GM19463 (cell line): Measurements from ENCODE around the gene TNIP3.
"Not testable (repeated sequence)": the region's sequence is repeated elsewhere in the genome, so short reads cannot be mapped to it uniquely, and the experiment has no call there.

Experiments
- ATAC-seq: cut with Tn5 transposase; IDR thresholded peaks from one replicate; pipeline ENCODE4 v1.9.1; 2021; ENCODE audit warnings: mild to moderate bottlenecking, moderate library complexity; ENCODE audit not compliant: unreplicated experiment

The TNIP3 gene

GRCh38 chr4:121164291-121164690 lies at the start of gene TNIP3:
TSS of gene TNIP3 (minus strand) at chr4:121164321. CDS start at chr4:121164125, 196 bp downstream.
- ATAC-seq: no peak

DNA sequence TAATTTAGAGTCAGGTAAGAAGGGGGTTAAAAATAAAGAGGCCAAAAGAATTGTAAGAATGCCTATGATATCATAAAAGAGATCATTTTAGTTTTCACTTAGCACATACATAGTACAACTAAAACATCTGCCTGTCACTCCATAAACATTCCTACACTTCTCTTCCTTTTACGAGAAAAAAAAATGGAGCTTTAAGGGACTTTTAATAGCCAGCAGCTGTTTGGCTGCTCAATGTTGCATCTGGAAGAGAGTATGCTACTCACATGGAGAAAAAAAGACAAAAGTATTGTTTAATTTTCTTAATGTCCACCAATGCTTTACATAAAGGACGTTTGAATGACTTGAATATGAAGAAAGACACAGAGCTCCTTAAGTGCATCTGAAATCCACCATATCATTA lies 48.7 kb upstream of the TNIP3 start:
- ATAC-seq: no peak

GRCh38 chr4:121209171-121209570 lies 45.0 kb upstream of the TNIP3 start:
- ATAC-seq: no peak

DNA sequence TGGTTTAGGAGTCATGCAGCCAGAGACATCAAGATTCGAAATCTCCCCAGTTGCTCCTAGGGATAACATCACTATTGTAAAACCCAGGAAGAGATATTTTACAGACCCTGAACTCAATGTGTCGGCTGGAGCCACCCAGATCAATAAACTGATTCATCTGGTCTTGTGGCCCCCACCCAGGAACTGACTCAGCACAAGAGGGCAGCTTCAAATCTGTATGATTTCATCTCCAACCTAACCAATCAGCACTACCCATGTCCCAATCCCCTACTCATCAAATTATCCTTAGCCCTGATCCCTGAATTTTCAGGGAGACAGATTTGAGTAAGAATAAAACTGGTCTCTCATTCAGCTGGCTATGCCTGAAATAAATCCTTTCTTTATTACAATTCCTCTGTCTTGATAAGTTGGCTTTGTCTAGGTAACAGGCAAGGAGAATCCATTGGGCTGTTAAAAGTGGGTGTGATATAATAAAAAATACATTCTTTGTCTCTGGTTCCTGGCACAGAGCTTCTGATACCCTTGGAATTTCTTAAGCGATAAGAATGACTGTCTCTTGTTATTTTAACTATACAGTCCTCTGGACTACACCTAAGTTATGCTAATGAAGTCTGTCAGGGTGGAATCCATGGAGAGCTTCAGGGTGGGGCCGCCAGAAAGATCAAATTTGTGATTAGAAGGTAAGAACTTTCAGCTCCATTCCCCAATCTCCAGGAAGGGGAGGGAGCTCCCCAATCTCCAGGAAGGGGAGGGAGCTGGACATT lies 44.3 kb upstream of the TNIP3 start:
- no peak for ATAC-seq

DNA sequence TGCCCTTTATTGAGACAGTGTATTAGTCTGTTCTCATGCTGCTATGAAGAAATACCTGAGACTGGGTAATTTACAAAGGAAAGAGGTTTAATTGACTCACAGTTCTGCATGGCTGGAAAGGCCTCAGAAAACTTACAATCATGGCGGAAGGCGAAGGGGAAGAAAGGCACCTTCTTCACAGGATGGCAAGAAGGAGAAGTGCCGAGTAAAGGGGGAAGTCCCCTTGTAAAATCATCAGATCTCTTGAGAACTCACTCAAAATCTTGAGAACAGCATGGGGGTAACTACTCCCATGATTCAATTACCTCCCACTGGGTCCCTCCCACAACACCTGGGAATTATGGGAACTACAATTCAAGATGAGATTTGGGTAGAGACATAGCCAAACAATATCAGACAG lies 41.7 kb upstream of the TNIP3 start:
- not testable (repeated sequence) for ATAC-seq

DNA sequence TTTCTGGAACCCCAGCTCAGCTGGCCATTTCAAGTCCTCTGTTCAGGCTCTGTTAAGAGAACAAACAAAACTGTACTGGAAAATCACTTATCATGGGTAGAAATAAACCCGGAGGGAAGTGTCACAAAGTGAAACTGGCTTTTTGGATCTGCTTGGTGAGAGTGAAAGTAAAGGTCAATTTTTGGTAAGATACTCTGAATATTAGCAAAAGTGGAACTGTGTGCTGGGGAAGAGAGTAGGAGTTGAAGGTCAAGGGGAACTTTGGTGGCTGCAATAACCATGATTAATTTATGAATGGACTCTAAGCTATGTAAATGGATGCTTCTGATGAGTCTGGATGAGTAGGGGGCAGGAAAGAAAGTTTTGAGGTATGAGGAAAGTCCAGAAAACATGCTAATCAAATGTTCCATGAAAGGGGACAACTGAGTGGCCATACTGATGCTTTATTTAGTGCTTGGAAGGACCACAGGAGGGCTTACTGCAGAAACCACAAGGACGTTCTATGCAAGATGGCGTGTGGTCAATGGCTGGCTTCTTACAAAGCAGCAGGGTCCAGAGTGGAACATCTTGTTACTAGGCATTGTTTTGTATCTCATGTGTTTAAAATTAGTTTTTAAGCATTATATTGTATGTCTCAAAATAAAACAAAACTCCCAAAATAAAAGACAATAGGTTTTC lies 36.8 kb upstream of the TNIP3 start:
- peak; percentile 66 for ATAC-seq

DNA sequence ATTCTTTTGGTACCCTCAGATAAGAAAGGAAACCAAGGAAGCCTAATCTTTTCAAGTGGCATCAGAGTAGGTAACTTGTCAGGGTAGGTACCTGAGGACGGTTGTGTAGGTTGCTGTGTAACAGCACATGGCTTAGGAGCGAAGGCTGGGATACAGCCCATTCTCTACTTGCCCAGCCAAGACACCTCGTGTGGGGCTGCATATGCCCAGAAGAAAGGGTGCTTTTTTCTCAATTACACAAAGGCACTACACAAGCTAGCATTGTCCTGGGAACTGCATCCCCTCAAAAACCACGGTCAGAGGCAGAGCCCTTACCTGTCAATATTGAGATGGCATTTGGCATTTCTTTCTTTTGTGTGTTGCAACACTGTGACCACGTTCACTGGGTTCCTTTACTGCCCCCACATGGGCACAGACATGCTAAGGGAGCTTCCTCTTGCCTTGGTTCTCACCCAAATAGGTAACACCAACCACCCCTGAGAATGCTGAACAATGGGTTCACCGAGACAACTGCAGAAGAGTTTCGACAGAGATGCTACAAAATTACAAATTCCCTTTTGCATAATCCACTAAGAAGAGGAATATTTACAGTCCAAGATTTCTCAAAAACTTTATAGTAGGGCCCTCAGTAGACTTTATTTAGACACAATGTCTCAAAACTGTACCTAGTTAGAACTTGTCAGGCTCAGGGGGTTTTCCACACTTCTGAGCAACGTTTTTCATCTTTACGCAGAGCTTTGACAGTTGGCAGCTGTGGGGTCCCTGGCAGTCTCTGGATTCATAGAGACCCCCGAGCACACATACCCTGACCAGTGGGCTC lies 35.8 kb upstream of the TNIP3 start:
- ATAC-seq: peak; percentile 73

DNA sequence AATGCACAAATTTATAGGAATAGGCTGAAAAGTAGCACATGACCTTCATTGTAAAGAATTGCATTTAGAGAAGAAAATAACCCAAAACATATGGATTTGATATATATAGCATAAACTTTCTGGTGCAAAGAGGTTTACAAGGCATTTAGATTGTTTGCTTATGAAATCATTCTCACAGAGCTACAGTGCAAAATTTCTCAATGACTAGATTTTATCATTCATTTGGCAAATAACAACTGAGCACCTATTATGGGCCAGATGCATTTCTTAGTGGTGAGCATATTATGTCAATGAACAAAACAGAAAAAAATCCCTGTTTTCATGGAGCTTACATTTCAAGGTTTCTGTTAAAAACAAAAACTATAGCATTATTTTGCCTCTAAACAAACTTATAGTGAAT lies 34.1 kb upstream of the TNIP3 start:
- no peak for ATAC-seq

DNA sequence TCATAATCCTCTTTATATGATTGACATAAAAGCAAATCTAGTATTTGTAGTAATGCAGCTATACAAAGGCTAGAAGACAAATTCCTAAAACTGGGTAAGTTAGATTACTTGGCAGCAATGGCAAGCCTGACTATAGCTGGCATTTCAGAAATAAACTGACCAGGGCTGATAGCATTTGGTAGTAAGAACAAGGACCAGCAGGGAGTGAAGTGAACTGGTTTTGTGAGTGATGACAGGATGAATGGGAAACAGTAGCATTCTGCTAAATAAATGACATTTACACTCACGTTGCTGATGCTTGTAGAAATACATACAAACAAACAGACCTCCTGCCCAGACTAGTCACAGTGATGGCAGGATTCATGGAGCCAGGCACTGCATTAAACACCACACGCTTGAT lies 31.5 kb upstream of the TNIP3 start:
- no peak for ATAC-seq

DNA sequence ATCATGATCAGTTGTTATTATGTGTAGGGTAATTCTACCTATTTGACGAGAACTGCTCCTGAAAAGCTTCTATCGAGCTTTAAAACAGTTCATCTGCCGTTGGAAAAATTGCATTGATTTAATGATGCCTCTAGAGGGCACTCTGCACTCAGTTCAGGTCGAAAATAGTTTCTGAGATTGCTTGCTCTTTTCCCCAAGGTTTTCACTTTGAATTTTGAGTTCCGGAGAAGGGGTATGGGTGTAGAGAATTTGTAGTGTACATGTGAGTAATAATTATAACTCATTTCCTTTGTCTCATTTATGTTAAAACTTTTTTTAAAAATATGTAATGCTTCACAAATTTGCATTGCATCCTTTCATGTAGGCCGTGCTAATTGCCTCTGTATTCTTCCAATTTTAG lies 28.4 kb upstream of the TNIP3 start:
- ATAC-seq: no peak

DNA sequence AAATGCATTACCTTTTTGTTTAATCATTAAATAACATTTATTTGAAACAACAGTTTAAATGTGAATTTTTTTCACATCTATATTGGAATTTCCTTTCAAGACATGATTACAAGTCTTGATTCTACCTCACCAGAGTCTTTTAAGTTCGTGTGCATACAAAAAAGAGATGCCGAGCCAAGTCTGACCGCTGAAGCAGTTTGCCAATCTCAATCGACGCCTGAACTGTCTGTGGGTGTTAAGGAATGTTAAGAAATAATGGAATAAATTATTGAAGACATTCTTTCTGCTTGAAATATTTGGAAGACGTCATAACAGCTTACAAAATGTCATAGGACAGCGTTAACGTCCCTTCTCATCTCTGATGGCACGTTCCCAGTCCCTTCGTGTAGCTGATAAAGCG lies 27.9 kb upstream of the TNIP3 start:
- no peak for ATAC-seq

GRCh38 chr4:121191361-121191760 lies 27.2 kb upstream of the TNIP3 start:
- no peak for ATAC-seq

DNA sequence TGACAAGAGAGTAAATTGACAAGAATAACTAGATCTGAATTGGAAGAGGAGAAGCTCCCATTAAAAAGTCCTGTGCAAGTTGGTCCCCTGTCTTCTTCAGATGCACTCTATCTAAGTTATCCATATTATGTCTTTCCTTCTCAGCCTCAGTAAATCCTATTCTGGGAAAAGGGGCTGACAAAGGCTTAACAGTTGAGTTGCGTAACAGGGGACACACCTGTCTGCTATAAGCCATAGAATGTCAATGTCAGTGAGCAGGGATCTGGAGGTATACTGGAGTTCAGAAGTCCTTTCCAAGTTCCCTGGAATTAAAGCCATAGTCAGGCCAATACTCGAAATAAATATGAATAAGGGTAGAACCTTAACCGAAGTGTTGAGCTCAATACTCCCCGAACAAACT lies 26.3 kb upstream of the TNIP3 start:
- ATAC-seq: no peak

DNA sequence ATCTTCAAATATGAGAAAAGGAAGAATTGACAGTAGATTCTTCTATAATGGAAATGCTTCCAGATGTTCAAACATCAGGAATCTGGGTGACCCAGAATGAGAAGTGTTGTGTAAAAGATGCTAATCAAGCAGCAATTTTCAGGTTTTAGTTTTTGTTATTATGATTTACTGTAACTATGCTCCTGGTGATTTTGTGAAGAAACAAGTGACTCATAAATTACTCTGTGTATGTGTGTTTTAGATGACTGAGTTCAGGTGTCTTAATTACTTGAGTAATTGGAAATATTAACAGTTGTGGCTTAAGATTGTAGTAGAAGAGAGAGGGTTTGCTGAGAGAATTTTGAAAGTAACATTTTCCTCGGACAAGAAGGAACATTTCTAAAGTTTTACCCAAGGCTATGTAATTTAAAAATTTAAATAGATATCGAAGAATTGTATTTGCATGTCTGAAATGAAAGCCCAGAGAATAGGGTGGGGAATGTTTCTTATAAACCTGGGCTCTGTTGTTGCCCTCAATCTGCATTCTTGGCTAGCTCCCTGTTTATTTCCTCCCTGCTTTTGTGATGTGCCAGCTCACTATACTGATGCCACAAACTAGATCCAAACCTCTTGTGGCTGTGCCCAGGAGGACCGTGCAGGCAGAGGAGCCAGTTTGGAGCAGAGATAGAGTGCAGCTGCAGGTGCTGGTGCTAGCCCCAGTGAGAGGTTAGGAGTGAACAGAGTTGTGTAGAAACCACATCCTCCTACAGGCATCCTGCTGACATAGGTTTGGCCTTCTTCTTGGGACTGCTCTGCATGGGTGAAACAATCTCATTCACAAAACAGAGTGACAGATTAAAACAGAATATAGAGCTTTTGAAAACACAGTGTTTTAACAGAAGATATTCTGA lies 25.4 kb upstream of the TNIP3 start:
- ATAC-seq: peak; percentile 81

GRCh38 chr4:121187206-121187605 lies 23.1 kb upstream of the TNIP3 start:
- ATAC-seq: no peak

GRCh38 chr4:121185960-121186359 lies 21.8 kb upstream of the TNIP3 start:
- peak; percentile 61 for ATAC-seq

- no peak for ATAC-seq
Observed at GRCh38 chr4:121183989-121184388, 19.9 kb upstream of the TNIP3 start.

DNA sequence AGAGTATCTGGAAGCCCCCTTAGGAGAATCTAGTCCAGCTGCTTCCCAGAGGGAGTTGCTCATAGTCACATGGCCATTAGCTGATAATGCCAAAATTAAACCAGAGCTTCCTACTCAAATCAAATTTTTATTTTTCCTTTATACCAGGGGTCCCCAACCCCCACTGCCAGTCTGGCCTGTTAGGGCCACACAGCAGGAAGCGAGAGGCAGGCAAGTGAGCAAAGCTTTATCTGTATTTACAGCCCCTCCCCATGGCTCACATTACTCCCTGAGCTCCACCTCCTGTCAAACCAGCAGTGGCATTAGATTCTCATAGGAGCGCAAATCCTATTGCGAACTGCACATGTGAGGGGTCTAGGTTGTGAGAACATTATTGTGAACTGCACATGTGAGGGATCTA lies 19.2 kb upstream of the TNIP3 start:
- no peak for ATAC-seq

GRCh38 chr4:121182296-121182695 lies 18.2 kb upstream of the TNIP3 start:
- no peak for ATAC-seq

- no peak for ATAC-seq
Observed at GRCh38 chr4:121181493-121181892, 17.4 kb upstream of the TNIP3 start.

GRCh38 chr4:121180558-121180957 lies 16.4 kb upstream of the TNIP3 start:
- no peak for ATAC-seq
